ENCODE data around the gene KRTAP5-1. TPM values are rescaled to one million over a fixed set of nuclear protein-coding genes. Genes with fewer than 3 reads are reported as not detected.

The KRTAP5-1 gene, protein sequence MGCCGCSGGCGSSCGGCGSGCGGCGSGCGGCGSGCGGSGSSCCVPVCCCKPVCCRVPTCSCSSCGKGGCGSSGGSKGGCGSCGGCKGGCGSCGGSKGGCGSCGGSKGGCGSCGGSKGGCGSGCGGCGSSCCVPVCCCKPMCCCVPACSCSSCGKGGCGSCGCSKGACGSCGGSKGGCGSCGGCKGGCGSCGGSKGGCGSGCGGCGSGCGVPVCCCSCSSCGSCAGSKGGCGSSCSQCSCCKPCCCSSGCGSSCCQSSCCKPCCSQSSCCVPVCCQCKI
- not detected in 2 replicates for total RNA-seq

DNA sequence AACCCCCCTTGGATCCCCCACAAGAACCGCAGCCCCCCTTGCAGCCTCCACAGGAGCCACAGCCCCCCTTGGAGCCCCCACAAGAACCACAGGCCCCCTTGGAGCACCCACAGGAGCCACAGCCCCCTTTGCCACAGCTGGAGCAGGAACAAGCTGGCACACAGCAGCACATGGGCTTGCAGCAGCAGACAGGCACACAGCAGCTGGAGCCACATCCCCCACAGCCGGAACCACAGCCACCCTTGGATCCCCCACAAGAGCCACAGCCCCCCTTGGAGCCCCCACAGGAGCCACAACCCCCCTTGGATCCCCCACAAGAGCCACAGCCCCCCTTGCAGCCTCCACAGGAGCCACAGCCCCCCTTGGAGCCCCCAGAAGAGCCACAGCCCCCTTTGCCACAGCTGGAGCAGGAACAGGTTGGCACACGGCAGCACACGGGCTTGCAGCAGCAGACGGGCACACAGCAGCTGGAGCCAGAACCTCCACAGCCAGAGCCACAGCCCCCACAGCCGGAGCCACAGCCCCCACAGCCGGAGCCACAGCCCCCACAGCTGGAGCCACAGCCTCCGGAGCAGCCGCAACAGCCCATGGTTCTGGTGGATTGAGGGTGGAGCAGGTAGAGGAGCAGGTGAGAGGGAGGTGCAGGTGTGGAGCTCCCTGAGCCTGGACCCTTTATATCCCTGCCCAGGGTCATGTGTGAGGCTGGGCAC is at the start of gene KRTAP5-1:
Gene KRTAP5-1, minus strand, starts transcription at position 623 of the 710 bp plus-strand sequence. Its CDS starts 34 bp downstream, at position 589.

DNA sequence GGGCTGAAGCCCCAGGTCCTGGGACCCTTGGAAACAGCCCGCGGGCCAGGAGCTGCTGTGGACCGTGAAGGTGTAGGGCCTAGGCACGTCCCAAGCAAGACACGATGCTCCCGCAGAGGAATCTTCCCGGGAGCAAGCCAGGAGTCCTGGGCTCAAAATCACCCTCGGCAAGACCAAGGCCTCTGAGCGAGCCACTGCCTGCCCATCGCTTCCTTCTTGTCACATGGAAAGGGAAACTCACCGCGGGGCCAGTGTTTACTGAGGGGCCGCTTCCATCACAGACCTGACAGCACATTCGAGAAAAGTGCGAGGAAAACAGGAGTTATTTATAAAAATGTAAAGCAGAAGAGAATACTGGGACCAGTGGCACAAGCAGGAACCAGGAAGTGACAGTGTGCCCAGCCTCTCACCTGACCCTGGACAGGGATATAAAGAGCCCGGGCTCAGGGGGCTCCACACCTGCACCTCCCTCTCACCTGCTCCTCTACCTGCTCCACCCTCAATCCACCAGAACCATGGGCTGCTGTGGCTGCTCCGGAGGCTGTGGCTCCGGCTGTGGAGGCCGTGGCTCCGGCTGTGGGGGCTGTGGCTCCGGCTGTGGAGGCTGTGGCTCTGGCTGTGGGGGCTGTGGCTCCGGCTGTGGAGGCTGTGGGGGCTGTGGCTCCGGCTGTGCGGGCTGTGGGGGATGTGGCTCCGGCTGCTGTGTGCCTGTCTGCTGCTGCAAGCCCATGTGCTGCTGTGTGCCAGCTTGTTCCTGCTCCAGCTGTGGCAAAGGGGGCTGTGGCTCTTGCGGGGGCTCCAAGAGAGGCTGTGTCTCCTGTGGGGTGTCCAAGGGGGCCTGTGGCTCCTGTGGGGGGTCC is 44.5 kb upstream of the KRTAP5-1 start, which contains the start of gene KRTAP5-5:
Gene KRTAP5-5, plus strand, starts transcription at position 450 of the 860 bp plus-strand sequence. Its CDS starts 66 bp downstream, at position 516.

DNA sequence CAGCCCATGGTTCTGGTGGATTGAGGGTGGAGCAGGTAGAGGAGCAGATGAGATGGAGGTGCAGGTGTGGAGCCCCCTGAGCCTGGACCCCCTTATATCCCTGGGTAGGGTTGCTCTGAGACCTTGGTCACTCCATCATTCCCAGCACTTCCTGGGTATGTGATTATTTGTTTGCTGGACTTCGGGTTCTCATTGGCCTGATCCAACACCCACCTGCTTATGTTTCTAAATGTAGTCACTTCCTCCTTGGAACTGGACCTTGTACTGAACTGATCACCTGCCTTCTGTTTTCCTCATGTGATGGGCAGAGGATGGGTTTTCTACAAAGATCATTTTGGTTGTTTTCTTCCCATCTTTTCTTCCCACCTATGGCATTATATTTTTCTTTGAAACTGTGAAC is 37.0 kb upstream of the KRTAP5-1 start, which contains the start of gene KRTAP5-4:
Gene KRTAP5-4, minus strand, starts transcription at position 53 of the 400 bp plus-strand sequence. Its CDS starts 45 bp downstream, at position 8.

DNA sequence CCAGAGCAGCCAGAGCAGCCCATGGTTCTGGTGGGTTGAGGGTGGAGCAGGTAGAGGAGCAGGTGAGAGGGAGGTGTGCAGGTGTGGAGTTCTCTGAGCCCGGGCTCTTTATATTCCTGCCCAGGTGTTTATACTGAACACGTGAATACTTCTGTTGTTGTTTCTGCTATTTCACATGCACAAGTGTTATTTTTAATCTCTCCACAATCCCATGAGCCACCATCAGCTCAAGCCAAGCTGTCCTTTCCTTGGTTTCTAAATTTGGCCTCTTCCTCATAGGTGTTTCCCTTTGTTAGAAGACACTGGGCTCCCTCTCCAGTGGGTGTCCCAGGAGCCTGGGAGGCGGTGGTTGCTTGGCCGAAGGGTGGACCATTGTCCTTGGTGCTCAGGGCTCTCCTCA is 23.3 kb upstream of the KRTAP5-1 start, which contains the start of gene KRTAP5-3:
Gene KRTAP5-3, minus strand, starts transcription at position 101 of the 400 bp plus-strand sequence. Its CDS starts 78 bp downstream, at position 23.

DNA sequence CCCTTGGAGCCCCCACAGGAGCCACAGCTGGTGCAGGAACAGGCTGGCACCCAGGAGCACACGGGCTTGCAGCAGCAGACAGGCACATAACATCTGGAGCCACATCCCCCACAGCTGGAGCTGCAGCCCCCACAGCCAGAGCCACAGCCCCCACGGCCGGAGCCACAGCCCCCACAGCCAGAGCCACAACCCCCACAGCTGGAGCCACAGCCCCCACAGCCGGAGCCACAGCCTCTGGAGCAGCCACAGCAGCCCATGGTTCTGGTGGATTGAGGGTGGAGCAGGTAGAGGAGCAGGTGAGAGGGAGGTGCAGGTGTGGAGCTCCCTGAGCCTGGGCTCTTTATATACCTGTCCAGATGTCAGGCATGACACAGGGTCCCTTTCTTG is 12.9 kb upstream of the KRTAP5-1 start, which contains the start of gene KRTAP5-2:
Gene KRTAP5-2, minus strand, starts transcription at position 301 of the 387 bp plus-strand sequence. Its CDS starts 44 bp downstream, at position 257.

DNA sequence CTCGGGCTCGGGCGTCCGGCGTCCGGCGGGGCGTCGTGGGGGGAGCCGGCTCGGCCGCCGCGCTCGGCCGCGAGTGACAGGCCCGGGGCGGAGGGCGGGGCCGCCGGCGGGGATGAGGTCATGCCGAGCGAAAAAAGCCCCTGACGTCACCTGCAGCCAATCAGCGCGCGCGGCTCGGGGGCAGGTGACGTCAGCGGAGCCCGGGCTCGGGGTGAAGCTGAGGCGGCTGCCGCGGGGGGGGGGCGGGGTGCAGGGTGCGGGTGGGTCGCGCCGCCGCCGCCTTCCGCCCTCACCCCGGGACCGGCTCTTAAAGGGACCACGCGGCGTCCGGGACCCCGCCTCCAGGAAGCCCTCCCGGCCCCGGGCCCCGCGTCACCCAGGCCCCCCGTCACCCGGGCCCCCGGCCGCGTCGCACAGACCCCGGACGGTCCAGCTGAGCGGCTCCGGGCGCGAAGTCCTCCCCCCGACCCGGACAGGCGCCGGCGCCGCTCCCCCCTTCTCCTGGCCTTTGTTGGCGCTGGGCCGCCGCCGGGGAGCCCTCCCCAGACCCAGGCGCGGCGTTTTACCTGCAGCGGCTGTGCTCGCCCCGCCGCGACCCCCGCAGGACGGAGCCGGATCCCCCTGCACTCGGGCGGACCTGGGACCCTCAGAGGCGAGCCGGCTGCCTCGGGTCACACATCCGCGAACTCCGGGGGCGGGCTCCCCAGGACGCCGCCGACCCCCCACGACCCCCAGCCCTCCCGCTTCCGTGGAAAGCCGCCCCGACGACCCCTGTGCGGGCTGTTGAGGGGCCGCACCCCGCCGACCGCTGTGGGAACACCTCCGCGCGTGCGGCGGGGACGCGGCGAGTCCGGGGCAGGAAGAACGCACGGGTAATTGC is 12.6 kb downstream of the KRTAP5-1 start, which contains the start of gene DUSP8:
Gene DUSP8, minus strand, starts transcription at position 75 of the 880 bp plus-strand sequence. CDS start 6,445 bp downstream, outside the sequence.

Other genes starting within 250 kb of the KRTAP5-1 start
- gene BRSK2, start 195.3 kb downstream of the KRTAP5-1 start, total RNA-seq: 0.65 and 0.89 TPM in 2 replicates
- 15.5 and 16.3 TPM in 2 replicates for gene MOB2, start 98.5 kb downstream of the KRTAP5-1 start, total RNA-seq
- gene DUSP8, start 13.0 kb downstream of the KRTAP5-1 start, total RNA-seq: 0.59 and 1.3 TPM in 2 replicates
- gene KRTAP5-2, start 13.0 kb upstream of the KRTAP5-1 start, total RNA-seq: not detected in 2 replicates
- gene KRTAP5-3, start 23.2 kb upstream of the KRTAP5-1 start, total RNA-seq: not detected in 2 replicates
- not detected in 2 replicates for gene KRTAP5-4, start 36.9 kb upstream of the KRTAP5-1 start, total RNA-seq
- gene KRTAP5-5, start 44.5 kb upstream of the KRTAP5-1 start, total RNA-seq: not detected in 2 replicates
- gene KRTAP5-6, start 111.9 kb upstream of the KRTAP5-1 start, total RNA-seq: not detected in 2 replicates
- gene IFITM10, start 165.3 kb upstream of the KRTAP5-1 start, total RNA-seq: 1.0 and 1.5 TPM in 2 replicates
- 263 and 424 TPM in 2 replicates for gene CTSD, start 178.6 kb upstream of the KRTAP5-1 start, total RNA-seq
- not detected in 2 replicates for gene SYT8, start 249.7 kb upstream of the KRTAP5-1 start, total RNA-seq